Activated T-cell treated with anti-CD3 and anti-CD28 coated beads for 24 hours (primary cell): Measurements from ENCODE around the gene ADPRHL1.

Experiments
- DNase-seq: peaks from one replicate; pipeline ENCODE4 v3.0.0-alpha.2; 2020; ENCODE audit warnings: low read depth

The ADPRHL1 gene

DNA sequence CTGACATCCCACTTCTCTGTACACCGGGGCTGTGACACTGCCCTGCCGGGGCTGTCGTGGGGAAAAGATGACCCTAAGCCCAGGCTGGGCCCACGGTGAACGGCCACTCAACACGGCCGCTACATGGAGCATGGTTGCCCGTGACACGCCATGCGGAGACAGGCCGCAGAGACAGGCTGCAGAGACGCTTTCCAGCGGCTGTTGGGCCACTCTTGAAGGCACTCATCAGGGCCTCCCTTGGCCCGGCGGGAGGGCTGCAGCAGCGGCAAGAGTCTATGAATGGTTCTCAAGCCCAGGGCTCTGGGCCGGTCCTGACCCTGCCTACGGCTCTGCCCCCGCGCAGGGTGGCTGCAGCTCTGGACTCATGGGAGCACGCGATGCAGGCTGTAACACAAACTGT is 22.1 kb downstream of the ADPRHL1 start:
- DNase-seq: no peak

DNA sequence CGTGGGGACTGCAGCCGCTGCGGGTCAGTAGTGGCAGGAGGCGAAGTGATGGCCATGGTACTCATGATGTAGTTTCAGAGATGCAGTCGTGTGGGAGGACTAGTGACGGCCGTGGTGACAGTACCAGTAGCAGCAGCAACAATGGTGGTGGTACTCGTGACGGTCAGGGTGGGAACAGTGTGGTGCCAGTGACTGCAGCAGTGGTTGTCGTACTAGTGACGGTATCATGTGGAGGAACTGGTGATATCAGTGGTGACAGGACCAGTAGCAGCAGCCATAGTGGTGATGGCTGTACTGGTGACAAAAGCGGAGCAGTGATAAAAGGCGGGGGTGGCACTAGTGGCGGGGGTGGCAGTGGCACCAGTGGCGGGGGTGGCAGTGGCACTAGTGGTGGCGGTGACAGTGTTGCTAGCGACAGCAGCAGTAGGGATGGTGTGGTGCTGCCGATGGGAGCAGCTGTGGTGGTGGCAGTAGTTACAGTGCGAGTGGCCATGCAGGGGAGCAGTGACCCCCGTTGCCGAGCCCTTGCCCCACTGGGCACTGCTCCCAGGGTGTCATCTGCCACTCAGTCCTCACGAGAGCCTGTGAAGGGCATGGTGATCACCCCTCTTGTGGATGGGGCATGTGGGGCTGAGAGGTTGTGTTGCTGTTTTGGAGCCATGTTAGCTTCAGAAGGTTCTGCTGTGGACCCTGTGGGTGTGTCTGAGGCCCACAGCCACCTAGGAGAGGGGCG is 22.7 kb downstream of the ADPRHL1 start:
- DNase-seq: no peak

DNA sequence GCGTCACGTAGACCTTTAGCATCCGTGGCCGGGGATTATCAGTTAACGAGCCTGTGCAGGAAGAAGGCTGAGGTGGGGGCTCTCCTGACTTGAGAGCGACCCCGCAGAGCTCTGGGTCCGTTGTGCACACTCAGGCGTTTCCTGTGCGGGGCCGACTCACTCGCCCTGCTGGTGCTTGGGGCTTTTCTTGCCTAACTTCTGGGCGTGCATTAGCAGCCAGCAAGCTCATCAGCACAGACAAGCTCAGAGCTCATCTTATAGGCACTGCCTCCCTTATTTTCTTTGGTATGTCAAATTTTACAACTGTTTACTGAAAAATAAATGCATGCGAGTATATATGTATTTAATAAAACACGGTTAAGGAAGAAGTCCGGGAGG is 23.7 kb downstream of the ADPRHL1 start:
- DNase-seq: no peak

DNA sequence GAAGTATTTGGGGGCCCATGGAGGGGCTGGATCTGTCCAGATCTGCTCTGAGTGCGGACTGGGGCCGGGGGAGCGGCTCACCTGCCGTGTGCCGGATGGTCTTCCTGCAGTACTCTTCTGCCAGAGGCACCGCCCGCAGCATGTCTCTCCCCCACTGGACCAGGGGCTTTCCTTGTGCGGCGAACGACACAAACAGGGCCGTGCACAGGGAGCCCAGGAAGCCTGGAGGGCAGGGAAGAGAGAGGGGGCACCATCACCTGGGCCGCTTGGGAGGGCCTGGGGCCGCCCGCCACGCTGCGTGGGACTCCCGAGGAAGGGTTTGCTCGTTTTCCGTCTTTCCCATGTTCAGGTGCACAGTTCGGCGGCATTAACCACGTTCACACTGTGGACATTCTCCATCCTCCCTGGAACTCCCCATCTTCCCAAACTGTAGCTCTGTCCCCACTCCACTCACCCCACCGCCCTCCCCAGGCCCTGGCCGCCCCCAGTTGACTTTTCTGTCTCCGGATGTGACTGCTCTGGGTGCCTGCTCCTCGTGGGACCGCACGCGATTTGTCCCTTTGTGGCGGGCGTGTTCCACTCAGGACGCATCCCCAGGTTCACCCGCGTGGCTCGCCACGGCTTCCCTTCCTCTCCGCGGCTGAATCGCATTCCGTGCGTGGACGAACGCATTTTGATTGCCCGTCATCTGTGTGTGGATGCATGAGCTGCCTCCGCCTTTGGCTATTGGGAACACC is 24.2 kb downstream of the ADPRHL1 start:
- no peak for DNase-seq

DNA sequence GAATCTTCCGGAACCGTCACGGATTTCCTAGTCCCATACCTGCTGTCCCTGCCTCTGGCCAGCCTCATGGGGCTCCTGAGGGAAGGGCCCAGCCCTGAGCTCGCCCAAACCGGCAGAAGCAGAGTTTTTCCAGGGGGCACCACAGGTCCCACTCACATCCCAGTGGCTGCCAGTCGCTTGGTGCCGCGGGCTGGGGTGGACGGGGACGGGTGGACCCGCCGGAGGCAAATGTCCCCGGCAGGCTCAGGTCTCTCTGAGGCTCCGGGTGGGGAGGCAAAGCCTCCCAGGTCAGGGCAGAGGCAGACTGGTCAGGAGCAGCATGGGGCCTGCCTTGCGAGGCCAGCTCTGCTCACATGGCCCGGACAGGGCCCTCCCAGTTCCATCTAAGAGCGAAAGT is 24.8 kb downstream of the ADPRHL1 start:
- DNase-seq: no peak

DNA sequence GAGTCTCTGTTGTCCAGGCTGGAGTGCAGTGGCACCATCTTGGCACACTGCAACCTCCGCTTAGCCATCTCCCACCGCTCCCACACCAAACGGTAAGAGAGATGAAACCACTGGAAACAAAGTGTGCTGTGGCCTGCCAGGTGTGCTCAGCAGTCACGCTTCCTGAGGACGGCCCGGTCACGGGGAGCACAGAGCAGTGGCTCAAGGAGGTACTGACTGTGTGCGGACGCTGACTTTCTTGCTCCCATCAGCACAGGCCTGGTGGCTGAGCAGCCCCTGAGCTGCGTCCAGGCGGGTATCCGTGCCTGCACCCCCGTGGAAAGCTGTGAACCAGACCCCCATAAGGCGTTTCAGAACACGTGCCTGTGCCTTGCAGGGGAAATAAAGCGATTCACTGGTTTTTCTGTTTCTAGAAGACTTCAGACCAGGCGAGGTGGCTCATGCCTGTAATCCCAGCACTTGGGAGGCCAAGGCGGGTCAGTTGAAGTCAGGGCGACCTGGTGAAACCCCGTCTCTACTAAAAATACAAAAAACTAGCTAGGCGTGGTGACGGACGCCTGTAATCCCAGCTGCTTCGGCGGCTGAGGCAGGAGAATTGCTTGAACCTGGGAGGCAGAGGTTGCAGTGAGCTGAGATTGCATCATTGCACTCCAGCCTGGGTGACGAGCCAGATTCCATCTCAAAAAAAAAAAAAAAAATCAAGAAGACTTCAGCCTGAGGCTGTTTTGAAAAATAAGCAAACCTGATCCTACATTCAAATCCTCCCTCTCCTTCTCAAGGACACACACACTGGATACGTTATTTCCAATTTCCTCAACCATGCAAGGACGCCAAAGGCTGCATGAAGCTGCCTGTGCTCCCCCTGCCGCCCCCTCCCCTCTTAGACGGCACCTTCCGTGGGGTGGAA is 25.5 kb downstream of the ADPRHL1 start:
- no peak for DNase-seq

DNA sequence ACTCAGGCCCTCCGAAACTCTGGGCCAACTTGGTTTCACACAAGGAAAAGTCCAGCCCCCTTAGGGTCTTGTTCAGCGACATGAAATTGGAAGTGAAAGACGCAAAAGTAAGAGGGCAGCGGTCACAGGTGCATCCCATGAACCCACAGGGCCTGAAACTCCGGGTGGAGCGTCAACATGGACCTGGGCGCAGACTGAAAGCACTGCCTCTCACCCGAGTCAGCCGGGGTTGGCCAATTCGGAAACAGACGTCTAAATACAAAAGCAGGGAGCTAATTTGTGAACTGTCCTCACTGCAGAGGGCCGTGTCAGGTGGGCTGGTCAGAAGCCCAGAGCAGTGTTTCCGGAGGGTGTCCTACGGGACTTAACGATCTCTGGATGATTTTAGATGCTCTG is 26.7 kb downstream of the ADPRHL1 start:
- no peak for DNase-seq

DNA sequence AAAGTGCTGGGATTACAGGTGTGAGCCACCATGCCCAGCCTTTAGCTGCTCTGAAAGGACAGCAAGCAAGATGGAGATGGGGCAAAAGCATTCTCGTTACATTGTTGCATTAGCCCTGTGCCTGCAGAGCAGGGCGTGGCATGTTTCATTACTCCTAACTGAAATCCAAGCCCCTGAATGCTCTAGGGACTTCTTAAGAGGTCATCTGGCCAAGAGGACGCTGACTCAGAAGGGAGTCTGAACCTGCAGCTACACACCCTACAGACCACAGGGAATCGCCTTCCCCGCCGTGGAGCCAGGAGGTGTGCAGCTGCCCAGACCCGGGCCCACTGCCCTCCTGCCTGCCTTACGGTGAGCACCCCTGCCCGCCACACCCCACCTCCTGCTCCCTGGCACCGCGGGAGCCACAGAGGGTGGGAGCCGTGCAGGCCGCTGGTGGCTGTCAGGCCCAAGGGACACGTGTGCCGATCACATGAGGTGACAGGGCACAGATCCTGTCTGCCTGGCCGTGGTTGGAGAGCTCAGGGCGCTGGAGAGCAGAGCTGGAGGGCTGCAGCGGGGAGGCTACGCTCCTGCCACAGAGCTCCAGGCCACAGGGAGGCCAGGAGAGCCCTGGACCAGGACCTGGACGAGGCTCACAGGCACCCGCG is 27.2 kb downstream of the ADPRHL1 start:
- no peak for DNase-seq

DNA sequence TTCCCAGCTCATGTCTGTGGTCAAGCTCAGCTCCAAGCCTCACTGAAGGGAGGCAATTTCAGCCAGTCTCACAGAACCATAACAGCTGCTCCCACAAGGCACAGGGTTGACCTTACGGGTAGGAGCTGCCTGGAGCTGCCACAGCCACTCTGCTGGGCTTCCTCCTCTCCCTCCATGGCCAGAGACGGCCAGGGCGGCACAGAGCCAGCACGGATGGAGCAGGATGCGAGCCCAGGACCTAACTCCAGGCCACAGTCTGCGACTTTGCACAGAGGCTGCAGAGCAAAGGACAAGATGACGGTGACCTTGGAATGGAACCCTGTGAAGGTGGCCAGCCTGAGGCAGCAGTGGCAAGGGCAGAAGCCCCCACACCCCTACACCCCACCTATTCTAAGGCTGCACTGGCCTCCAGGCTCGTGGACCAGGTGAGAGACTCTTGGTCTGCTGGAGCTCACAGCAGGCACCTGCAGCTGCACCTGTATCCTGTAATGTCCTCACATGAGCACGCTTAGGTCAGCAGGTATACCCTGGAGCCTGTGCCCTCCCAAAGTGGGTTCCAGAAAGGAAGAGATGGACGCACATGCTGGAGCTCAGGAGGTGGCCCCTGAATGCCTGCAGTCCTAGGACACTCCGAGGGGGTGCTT is 29.6 kb downstream of the ADPRHL1 start:
- no peak for DNase-seq

DNA sequence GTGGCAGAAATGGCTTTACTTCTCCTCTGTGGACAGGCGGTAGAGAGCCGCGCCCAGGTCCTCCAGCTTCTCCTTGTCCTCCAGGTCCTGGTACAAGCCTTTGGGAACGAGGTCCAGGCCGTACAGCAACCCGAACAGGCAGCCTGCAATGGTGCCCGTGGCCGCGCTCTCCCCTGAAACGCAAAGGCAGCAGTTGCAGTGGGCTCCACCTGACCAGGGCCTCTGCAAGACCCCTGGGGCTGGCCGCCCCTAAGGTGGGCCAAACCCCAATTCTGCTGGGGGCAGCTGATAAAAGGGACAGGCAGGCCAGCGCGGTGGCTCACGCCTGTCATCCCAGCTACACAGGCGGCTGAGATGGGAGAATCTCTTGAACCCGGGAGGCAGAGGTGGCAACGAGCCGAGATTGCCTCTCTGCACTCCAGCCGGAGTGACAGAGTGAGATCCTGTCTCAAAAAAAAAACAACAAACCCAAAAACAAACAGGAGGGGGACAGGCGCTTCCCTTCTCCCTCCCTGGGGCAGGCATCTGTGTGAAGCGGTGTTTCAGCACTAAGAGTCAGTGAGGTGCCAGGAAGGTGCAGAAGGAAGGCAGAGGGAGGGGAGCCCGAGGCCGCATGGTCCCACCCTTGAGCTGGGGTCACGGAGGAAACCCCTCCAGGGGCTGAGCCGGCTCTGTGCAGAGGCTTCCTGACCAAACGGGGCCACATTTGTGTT is 30.3 kb downstream of the ADPRHL1 start:
- no peak for DNase-seq

DNA sequence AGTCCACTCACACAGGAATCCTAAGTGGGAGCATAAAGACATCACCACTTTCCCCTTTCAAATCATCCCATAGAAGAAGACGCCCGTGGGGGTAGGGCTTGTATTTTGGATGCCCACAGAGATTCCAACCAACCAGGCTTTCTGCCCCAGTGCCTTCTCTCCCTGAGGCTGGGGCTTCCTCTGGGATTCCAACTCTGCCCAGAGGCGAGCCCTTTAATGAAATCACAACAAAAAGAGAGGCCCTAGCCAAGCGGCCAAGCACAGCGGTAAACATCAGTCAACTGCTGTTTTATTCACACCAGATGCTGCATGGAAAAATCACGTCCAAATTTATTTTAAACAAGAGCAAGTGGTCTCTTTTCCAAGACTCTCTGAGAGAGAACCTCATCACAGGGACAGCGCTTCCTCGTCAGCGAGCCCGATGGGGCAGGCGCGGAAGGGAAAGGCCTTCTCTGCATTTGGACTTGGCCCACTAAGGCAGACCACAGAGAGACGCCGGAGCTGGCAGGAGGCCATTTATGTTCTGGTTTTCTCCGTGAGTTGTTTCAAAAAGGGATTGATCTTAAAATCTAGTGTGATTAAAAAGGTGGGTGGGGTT is 31.5 kb downstream of the ADPRHL1 start:
- DNase-seq: no peak

DNA sequence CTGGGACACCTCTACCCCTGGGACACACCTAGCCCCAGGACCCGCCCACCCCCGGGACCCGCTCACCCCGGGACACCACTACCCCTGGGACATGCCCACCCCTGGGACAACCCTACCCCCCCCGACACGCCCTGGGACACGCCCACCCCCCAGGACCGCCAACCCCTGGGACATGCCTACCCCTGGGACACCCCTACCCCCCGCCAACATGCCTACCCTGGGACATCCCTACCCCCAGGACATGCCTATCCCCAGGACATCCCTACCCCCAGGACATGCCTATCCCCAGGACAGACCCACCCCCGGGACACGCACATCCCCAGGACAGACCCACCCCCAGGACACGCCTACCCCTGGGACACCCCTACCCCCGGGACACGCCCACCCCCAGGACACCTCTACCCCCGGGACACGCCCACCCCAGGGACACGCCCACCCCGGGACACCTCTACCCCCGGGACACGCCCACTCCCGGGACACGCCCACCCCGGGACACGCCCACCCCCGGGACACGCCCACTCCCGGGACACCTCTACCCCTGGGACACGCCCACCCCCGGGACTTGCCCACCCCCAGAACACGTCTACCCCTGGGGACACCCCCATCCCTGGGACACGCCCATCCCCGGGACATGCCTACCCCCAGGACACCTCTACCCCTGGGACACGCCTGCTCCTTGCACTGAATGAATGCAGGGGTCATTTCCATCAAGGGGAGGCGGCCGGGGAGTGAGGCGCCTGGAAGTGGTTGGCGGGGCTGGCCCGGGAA is 32.3 kb downstream of the ADPRHL1 start:
- no peak for DNase-seq

DNA sequence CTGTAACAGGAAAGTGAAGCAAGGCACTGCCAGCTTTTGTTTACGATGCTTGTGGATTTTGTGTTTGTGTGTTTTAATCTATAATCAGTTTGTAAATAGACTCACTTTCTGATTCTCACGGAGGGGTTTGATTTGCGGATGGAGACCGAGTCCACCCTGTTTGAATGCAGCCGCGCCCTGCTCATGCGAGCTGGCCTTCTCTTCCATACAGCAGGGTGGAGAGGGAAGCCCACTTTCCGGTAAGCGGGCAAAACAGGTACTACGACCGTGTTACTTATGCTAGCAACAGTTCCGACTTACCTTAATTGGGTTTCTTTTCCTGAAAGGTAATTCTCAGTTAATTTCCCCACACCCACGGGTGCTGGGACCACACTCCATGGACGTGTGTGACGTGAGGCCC is 33.1 kb downstream of the ADPRHL1 start:
- DNase-seq: no peak

DNA sequence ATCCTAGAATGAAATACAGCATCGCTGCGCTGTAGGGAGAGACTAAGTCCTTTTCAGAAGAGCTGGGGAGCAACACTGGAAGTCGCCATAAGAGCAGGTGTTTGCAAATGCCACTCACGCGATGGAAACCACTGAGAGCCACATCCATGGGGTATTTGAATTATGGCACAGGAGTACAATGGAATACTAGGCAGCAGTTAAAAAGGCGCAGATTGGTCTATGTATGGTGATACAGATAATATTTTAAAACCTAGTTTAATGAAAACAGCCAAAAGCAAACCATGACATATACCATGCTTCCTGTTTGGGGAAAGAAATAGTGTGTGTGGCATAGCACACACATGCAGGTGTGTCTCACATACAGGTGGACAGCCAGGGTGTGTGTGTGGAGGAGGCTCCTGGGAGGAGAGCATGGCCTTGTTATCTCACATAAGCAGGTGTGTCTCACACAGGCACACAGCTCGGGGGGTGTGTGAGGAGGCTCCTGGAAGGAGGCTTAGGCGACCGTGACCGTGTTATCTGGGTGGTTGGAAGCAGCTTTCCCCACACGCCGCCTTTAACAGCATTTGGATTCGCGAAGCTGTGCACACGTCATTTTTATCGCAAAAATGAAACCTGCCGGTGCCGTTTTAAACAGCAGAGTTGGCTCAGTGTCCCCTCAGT is 33.6 kb downstream of the ADPRHL1 start:
- DNase-seq: no peak

DNA sequence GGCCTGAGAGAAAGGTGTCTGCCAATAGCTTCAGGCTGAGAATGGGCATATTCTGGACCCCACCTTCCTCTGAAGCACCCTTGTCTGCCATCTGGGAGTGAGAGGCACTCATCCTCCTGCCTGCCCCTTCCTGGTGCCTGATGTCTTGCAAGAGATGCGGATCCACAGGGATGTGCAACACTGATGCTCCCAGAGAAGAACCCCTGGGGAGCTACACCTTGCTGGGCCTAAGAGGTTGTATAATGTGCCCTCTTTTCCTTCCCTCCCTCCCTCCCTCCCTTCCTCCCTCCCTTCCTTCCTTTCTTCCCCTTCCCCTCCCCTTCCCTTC is 34.6 kb downstream of the ADPRHL1 start:
- DNase-seq: no peak

DNA sequence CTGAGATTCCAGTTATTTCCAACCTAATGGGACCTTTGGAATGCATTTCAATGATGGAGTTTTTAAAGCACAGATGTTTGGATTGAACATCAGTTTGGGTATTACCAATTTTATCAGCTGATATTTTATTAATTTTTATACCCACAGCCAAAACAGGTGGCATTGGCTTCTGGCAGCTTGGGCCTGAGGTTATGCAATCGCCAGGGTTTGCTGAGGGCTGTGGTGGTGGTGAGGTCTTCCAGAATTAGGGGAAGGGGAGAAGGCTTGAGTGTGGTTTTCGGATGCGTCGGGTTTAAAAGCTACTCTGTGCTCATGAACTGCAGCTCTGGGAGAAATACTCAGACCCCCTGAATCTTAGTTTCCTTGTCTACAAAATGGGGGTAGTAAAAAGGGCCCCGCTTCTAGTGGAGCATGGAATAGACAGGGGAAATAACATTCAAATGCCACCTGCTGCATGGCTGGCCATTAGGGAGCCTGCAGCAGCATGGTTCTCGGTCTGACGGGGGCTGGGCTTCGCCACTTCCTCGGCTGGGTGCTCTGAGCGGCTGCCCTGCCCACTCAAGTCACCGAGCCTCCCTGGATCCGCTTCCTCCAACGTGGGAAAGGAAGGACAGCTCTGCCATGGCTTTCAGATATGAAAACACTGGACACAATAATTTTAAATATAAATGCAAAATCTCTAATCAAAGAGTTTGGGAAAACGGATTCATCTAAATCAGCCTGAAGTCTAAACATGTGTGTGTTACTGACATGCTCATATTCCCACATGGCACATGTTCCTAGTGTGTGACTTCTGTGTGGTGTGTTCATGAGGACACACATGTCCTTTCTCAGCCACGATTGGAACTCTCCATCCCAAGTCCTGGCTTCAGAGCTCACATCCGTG is 35.2 kb downstream of the ADPRHL1 start:
- DNase-seq: no peak

DNA sequence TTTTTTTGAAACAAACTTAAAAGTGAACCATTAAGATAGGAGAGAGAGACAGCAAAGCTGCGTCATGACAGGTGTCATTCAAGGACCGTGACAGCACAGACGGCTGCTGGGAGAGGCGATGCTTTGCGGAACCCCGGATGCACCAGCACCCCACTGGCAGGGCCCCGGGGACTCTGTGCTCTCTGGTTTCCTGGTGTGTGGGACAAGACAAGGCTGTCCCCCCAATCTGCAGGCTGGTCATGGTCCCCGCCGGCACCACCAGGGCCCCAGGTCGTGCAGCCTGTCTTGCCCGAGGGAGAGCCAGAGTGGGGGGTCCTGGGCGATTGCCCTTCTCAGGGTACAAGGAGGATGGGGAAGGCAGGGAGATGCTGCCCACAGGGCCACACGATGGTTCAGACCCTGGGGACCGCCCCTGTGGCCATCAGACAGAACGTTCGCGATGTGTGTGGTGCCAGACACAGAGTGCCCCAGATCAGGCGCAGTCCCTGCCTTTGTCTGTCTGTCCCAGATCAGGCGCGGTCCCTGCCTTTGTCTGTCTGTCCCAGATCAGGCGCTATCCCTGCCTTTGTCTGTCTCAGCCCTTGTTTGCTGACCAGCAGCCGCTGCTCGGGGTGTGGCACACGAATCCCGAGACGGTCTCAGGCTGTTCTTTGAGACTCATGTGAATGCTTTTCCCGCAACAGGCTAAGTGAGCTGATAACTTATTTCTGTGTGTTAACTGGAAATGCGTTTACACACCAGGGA is 36.1 kb downstream of the ADPRHL1 start:
- DNase-seq: no peak

DNA sequence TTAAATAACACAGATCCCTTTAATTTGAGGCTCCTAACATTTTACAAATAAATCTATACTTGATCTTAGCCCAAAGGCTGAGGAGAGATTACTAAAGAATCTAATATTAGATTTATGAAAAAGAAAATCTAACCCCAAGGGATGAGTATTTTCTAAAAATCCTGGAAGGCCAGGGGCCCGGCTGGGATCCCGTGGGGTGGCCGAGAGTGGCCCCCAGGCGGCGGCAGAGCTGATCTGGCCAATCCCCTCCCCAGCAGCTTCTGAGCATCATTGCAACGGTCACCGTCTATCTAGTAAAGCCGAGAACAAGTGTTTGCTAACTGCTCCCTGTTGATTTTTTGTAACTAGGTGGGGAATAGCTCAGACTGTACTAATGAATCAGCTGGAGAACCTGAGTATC is 37.5 kb downstream of the ADPRHL1 start:
- DNase-seq: no peak
